AG08395 (cell line): ENCODE data around the gene ADGRG4.
A peak's percentile ranks its signal among the peaks of the same experiment; 100 is the strongest.
"Not testable (repeated sequence)": the region's sequence is repeated elsewhere in the genome, so short reads cannot be mapped to it uniquely, and the experiment has no call there.

Source experiments
- DNase-seq: peaks from one replicate; pipeline ENCODE4 v3.0.0; 2012; ENCODE audit warnings: mixed read lengths, low spot score

Gene ADGRG4

GRCh38 chrX:136300721-136301120, at the start of gene ADGRG4:
TSS of gene ADGRG4 (plus strand) at chrX:136300963. CDS start at chrX:136308778, 7,815 bp downstream.
- not testable (repeated sequence) for DNase-seq

- peak; percentile 76 for DNase-seq
These were observed 49.4 kb upstream of the ADGRG4 start, which contains the start of gene MAP7D3 for GRCh38 chrX:136251041-136251991. TSS of gene MAP7D3 (minus strand) at chrX:136251400. CDS start at chrX:136251358, 42 bp downstream.

- DNase-seq = no peak
These were observed 45.2 kb upstream of the ADGRG4 start for GRCh38 chrX:136255541-136255940.

- no peak for DNase-seq
These were observed 44.7 kb upstream of the ADGRG4 start for GRCh38 chrX:136256026-136256425.

GRCh38 chrX:136258951-136259350, 41.8 kb upstream of the ADGRG4 start:
- no peak for DNase-seq

- peak; percentile 10 for DNase-seq
These were observed 41.2 kb upstream of the ADGRG4 start for GRCh38 chrX:136259543-136259942.

GRCh38 chrX:136260776-136261175, 40.0 kb upstream of the ADGRG4 start:
- DNase-seq = peak; percentile 45

- no peak for DNase-seq
These were observed 39.4 kb upstream of the ADGRG4 start for GRCh38 chrX:136261321-136261720.

- DNase-seq = no peak
These were observed 38.5 kb upstream of the ADGRG4 start for GRCh38 chrX:136262243-136262642.

- DNase-seq = no peak
These were observed 37.9 kb upstream of the ADGRG4 start for GRCh38 chrX:136262812-136263315.

GRCh38 chrX:136266828-136267227, 33.9 kb upstream of the ADGRG4 start:
- no peak for DNase-seq

GRCh38 chrX:136268051-136269048, 32.4 kb upstream of the ADGRG4 start:
- peak; percentile 40 for DNase-seq

GRCh38 chrX:136269921-136270320, 30.8 kb upstream of the ADGRG4 start:
- DNase-seq = no peak

GRCh38 chrX:136271300-136271699, 29.5 kb upstream of the ADGRG4 start:
- DNase-seq = no peak

GRCh38 chrX:136272325-136272724, 28.4 kb upstream of the ADGRG4 start:
- peak; percentile 23 for DNase-seq

GRCh38 chrX:136273986-136274385, 26.8 kb upstream of the ADGRG4 start:
- no peak for DNase-seq

GRCh38 chrX:136275553-136275952, 25.2 kb upstream of the ADGRG4 start:
- no peak for DNase-seq

- DNase-seq = not testable (repeated sequence)
These were observed 14.4 kb upstream of the ADGRG4 start for GRCh38 chrX:136286375-136286774.

GRCh38 chrX:136291824-136292223, 8.9 kb upstream of the ADGRG4 start:
- DNase-seq = no peak

GRCh38 chrX:136292656-136293055, 8.1 kb upstream of the ADGRG4 start:
- no peak for DNase-seq

- DNase-seq = no peak
These were observed 5.4 kb upstream of the ADGRG4 start for GRCh38 chrX:136295380-136295779.

- DNase-seq = no peak
These were observed 2.3 kb downstream of the ADGRG4 start for GRCh38 chrX:136303041-136303440.
